DND-41 (cell line): Measurements from ENCODE around the gene FAM174C.

Experiments used
- ATAC-seq: fragments of 200-7000 bp; cut with Tn5 transposase; 3 replicates; pipeline ENCODE4 v1.9.1; 2021; ENCODE audit warnings: low read depth; ENCODE audit not compliant: insufficient read depth
- DNase-seq: peaks from one replicate; pipeline ENCODE4 v3.0.0-alpha.2; 2020
- H2AFZ ChIP-seq: 2 replicates; pipeline ENCODE4 v1.6.0; 2012; ENCODE audit warnings: low read depth, low read length
- H3K27ac ChIP-seq: 2 replicates; pipeline ENCODE4 v1.5.1; 2012; ENCODE audit warnings: low read length, inconsistent platforms
- H3K27me3 ChIP-seq: fragments of 200-600 bp; sonication (generic); 2 replicates; pipeline ENCODE4 v1.6.0; 2012; ENCODE audit warnings: low read length, mild to moderate bottlenecking, inconsistent platforms; ENCODE audit not compliant: insufficient read depth, poor library complexity
- H3K36me3 ChIP-seq: 2 replicates; pipeline ENCODE4 v1.5.1; 2012; ENCODE audit warnings: low read length, inconsistent platforms; ENCODE audit not compliant: insufficient read depth
- H3K4me1 ChIP-seq: 2 replicates; pipeline ENCODE4 v1.5.1; 2012; ENCODE audit warnings: mild to moderate bottlenecking, low read length; ENCODE audit not compliant: insufficient read depth
- H3K4me2 ChIP-seq: 2 replicates; pipeline ENCODE4 v1.6.0; 2012; ENCODE audit warnings: mild to moderate bottlenecking, moderate library complexity, low read length, inconsistent platforms; ENCODE audit not compliant: insufficient read depth
- H3K4me3 ChIP-seq, 2 experiments: fragments of 200-600 bp in 1 of 2; shearing (Covaris generic) in 1 of 2; 2 replicates each; pipeline ENCODE4 v1.5.1; 2012 to 2016; ENCODE audit warnings: inconsistent platforms in 2 of 2, low read length in 2 of 2, mild to moderate bottlenecking in 2 of 2, low read depth in 1 of 2, moderate library complexity in 1 of 2
- H3K79me2 ChIP-seq: 2 replicates; pipeline ENCODE4 v1.6.0; 2012; ENCODE audit warnings: low read length, inconsistent platforms; ENCODE audit not compliant: insufficient read depth
- H3K9ac ChIP-seq: 2 replicates; pipeline ENCODE4 v1.6.0; 2012; ENCODE audit warnings: low read depth, mild to moderate bottlenecking, inconsistent platforms, low read length, moderate library complexity
- H3K9me3 ChIP-seq: 2 replicates; pipeline ENCODE4 v1.5.1; 2012; ENCODE audit warnings: low read length, moderate library complexity, mild to moderate bottlenecking, inconsistent platforms; ENCODE audit not compliant: insufficient read depth, severe bottlenecking
- H4K20me1 ChIP-seq: 2 replicates; pipeline ENCODE4 v1.6.0; 2012; ENCODE audit warnings: low read length; ENCODE audit not compliant: insufficient read depth
- EZH2 ChIP-seq: IDR thresholded peaks from 3 replicates; pipeline ENCODE4 v1.6.1; 2012; ENCODE audit warnings: borderline replicate concordance, low read depth, mild to moderate bottlenecking, moderate library complexity, low read length, inconsistent platforms; ENCODE audit not compliant: severe bottlenecking
- TF ChIP-seq, protein P1 (sequence below): IDR thresholded peaks from 2 replicates; pipeline ENCODE4 v1.5.1; 2012; ENCODE audit warnings: borderline replicate concordance, low read length, moderate library complexity, mild to moderate bottlenecking; ENCODE audit not compliant: poor library complexity, severe bottlenecking; ENCODE audit errors: extremely low read depth

The FAM174C gene

GRCh38 chr19:1276628-1277022 lies 1.3 kb downstream of the FAM174C start:
- Histone ChIP-seq H3K4me3 (peak overlapping the region; percentile 51 to 73; a peak in 3 of 4 replicates), H3K36me3 (peaks cover 71% of the 10 kb centered on the region), H3K27ac (peak overlapping the region; percentile 86), H3K27me3 (no peaks in the 10 kb centered on the region), H3K9me3 (no peaks in the 10 kb centered on the region), H3K79me2 (peaks cover 52% of the 10 kb centered on the region), H3K4me1 (peaks cover 52% of the 10 kb centered on the region), H4K20me1 (peaks cover 65% of the 10 kb centered on the region), H3K4me2 (peak overlapping the region; percentile 83), H3K9ac (peak overlapping the region; percentile 99), H2AFZ (no peak overlapping the region)
- no peak for DNase-seq
- no peak for TF ChIP-seq EZH2
- TF ChIP-seq, protein P1, sequence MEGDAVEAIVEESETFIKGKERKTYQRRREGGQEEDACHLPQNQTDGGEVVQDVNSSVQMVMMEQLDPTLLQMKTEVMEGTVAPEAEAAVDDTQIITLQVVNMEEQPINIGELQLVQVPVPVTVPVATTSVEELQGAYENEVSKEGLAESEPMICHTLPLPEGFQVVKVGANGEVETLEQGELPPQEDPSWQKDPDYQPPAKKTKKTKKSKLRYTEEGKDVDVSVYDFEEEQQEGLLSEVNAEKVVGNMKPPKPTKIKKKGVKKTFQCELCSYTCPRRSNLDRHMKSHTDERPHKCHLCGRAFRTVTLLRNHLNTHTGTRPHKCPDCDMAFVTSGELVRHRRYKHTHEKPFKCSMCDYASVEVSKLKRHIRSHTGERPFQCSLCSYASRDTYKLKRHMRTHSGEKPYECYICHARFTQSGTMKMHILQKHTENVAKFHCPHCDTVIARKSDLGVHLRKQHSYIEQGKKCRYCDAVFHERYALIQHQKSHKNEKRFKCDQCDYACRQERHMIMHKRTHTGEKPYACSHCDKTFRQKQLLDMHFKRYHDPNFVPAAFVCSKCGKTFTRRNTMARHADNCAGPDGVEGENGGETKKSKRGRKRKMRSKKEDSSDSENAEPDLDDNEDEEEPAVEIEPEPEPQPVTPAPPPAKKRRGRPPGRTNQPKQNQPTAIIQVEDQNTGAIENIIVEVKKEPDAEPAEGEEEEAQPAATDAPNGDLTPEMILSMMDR = no peak
- ATAC-seq = no peak

GRCh38 chr19:1277061-1277460 lies 1.7 kb downstream of the FAM174C start:
- DNase-seq = no peak
- no peak for TF ChIP-seq EZH2
- TF ChIP-seq, protein P1 = no peak
- H3K79me2 ChIP-seq = peaks cover 48% of the 10 kb centered on the region
- no peaks in the 10 kb centered on the region for H3K27me3 ChIP-seq
- no peak for ATAC-seq
- no peaks in the 10 kb centered on the region for H3K9me3 ChIP-seq
- peak overlapping the region; percentile 86 for H3K27ac ChIP-seq
- peak overlapping the region; percentile 83 for H3K4me2 ChIP-seq
- peak overlapping the region in 1 of 2 experiments; percentile 73; a peak in 3 of 4 replicates for H3K4me3 ChIP-seq
- peaks cover 60% of the 10 kb centered on the region for H4K20me1 ChIP-seq
- H2AFZ ChIP-seq = no peak overlapping the region
- peaks cover 67% of the 10 kb centered on the region for H3K36me3 ChIP-seq
- peaks cover 48% of the 10 kb centered on the region for H3K4me1 ChIP-seq
- H3K9ac ChIP-seq = peak overlapping the region; percentile 99

DNA sequence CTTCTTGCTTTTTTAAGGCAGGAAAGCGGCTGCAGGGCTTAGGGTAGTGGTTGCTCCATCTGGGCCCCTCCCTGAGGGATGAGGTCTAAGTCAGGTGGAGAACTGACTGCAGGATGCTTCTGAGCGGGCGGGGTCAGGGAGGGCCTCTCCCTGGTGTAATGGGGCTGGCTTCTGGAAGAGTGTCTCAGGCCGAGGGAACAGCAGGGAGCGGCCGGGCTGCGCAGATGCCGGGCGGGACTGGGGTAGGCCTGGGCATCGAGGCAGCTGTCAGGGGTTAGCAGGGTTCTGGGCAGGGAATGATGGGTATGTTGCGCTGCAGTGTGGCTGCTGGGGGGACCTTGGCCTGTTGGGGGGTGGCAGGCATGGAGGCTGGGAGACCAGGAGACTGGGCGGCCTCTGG lies 2.7 kb downstream of the FAM174C start:
- TF ChIP-seq, protein P1 = no peak
- TF ChIP-seq EZH2 = no peak
- H3K36me3 ChIP-seq = peaks cover 57% of the 10 kb centered on the region
- H3K4me2 ChIP-seq = no peak overlapping the region
- ATAC-seq (no peak), DNase-seq (no peak)
- no peak overlapping the region for H3K9ac ChIP-seq
- no peak overlapping the region for H3K4me3 ChIP-seq
- H3K27ac ChIP-seq = no peak overlapping the region
- peaks cover 50% of the 10 kb centered on the region for H4K20me1 ChIP-seq
- no peaks in the 10 kb centered on the region for H3K27me3 ChIP-seq
- no peak overlapping the region for H2AFZ ChIP-seq
- H3K79me2 ChIP-seq = peaks cover 38% of the 10 kb centered on the region
- peaks cover 38% of the 10 kb centered on the region for H3K4me1 ChIP-seq
- H3K9me3 ChIP-seq = no peaks in the 10 kb centered on the region
